Measurements from ENCODE around the gene ANGPTL2.

- TF ChIP-seq POLR2A (IDR thresholded peaks at IDR 0.05), result no peak
- TF ChIP-seq CTCF (IDR thresholded peaks at IDR 0.05 in 4 of 5, conservative IDR thresholded peaks at IDR 0.05 in 1 of 5), result no peak
Observed at GRCh38 chr9:127079446-127080140, 42.8 kb downstream of the ANGPTL2 start.

All from gastrocnemius medialis (tissue), 4 donors.